Vagina (tissue), 2 donors: Measurements from ENCODE around the gene FLRT2. TPM values are rescaled to one million over a fixed set of nuclear protein-coding genes. Genes with fewer than 3 reads are reported as not detected.

ENCODE experiments used
- DNase-seq, 2 donors: peaks; one replicate each; pipeline ENCODE4 v3.0.0-alpha.2; 2017; ENCODE audit errors: extremely low spot score in 2 of 2
- H3K27ac ChIP-seq: fragments of 200-600 bp; sonication (generic); one replicate; pipeline ENCODE4 v1.5.1; 2019
- H3K27me3 ChIP-seq: fragments of 200-600 bp; sonication (generic); one replicate; pipeline ENCODE4 v1.5.1; 2019
- H3K36me3 ChIP-seq, 2 donors: fragments of 200-600 bp; sonication (generic); one replicate each; pipeline ENCODE4 v1.5.1; 2017 to 2019
- H3K4me1 ChIP-seq: fragments of 200-600 bp; sonication (generic); one replicate; pipeline ENCODE4 v1.5.1; 2019
- H3K4me3 ChIP-seq, 2 donors: fragments of 200-600 bp; sonication (generic); 1 replicate in 1 of 2; 2 replicates in 1 of 2; pipeline ENCODE4 v1.5.1; 2016 to 2019
- H3K9me3 ChIP-seq: fragments of 200-600 bp; sonication (generic); one replicate; pipeline ENCODE4 v1.5.1; 2019
- POLR2A ChIP-seq, 2 donors: fragments of 450-650 bp; IDR thresholded peaks; one replicate each; pipeline ENCODE4 v1.6.1; 2017; ENCODE audit warnings: antibody characterized with exemption in 2 of 2, mild to moderate bottlenecking in 2 of 2, moderate library complexity in 2 of 2
- POLR2AphosphoS5 ChIP-seq, 2 donors: sonication (generic); formaldehyde crosslinking; IDR thresholded peaks; one replicate each; pipeline ENCODE4 v1.9.0; 2017; ENCODE audit warnings: antibody characterized with exemption in 2 of 2, mild to moderate bottlenecking in 2 of 2, low read depth in 1 of 2; ENCODE audit not compliant: insufficient read depth in 1 of 2
- intact Hi-C: fragments of 100-400 bp; cut with DNase I; formaldehyde crosslinking; loops from one replicate; pipeline ENCODE4 v1.15.1; 2023
- total RNA-seq: library from RNA; depleted of rRNA; stranded (reverse); fragments of >200 nt; gene quantifications from one replicate; pipeline ENCODE4 v1.2.3, GENCODE V29; 2016
- TF ChIP-seq, protein P1 (sequence below), 3 experiments: fragments of 450-650 bp in 2 of 3; fragments of 200-600 bp in 1 of 3; sonication (generic) in 1 of 3; IDR thresholded peaks; one replicate each; pipeline ENCODE4 v1.5.1; 2017 to 2019; ENCODE audit warnings: antibody characterized with exemption in 3 of 3, mild to moderate bottlenecking in 2 of 3, moderate library complexity in 2 of 3

FLRT2 gene
- total RNA-seq, 1 donor from 2014 or later: 22.8 TPM

DNA sequence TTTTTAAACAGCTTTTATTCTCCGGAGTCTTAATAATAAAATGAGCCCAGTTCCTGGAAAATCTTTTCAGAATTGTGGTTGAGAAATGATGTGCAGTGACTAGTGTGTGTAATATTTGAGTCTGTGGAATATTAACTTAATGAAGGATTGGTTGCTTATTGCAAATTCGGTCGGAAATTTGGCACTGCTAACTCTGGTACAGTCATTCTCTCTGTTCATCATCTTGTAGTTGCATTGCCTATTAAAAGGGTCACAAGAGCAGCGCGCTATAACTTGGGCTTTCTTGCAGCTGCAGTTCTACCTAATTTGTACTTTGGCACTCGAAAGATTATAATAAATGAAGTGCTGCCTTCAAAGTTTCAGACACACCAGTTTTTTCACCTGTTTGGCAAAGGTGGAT, 146.0 kb downstream of the FLRT2 start:
- no peaks in the 10 kb centered on the region for H3K4me1 ChIP-seq
- H3K36me3 ChIP-seq: no peaks in the 10 kb centered on the region
- no peaks in the 10 kb centered on the region for H3K9me3 ChIP-seq
- no peaks in the 10 kb centered on the region for H3K27me3 ChIP-seq
- TF ChIP-seq, protein P1, sequence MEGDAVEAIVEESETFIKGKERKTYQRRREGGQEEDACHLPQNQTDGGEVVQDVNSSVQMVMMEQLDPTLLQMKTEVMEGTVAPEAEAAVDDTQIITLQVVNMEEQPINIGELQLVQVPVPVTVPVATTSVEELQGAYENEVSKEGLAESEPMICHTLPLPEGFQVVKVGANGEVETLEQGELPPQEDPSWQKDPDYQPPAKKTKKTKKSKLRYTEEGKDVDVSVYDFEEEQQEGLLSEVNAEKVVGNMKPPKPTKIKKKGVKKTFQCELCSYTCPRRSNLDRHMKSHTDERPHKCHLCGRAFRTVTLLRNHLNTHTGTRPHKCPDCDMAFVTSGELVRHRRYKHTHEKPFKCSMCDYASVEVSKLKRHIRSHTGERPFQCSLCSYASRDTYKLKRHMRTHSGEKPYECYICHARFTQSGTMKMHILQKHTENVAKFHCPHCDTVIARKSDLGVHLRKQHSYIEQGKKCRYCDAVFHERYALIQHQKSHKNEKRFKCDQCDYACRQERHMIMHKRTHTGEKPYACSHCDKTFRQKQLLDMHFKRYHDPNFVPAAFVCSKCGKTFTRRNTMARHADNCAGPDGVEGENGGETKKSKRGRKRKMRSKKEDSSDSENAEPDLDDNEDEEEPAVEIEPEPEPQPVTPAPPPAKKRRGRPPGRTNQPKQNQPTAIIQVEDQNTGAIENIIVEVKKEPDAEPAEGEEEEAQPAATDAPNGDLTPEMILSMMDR (IDR thresholded peaks at IDR 0.05): no peak
- TF ChIP-seq POLR2AphosphoS5 (IDR thresholded peaks at IDR 0.05; ENCODE audit: insufficient read depth in 1 of 2, low read depth in 1 of 2) (no peak), POLR2A (IDR thresholded peaks at IDR 0.05) (no peak)
- H3K4me3 ChIP-seq: no peak overlapping the region
- DNase-seq: no peak
- no peak overlapping the region for H3K27ac ChIP-seq
- intact Hi-C loops: no loop called here

DNA sequence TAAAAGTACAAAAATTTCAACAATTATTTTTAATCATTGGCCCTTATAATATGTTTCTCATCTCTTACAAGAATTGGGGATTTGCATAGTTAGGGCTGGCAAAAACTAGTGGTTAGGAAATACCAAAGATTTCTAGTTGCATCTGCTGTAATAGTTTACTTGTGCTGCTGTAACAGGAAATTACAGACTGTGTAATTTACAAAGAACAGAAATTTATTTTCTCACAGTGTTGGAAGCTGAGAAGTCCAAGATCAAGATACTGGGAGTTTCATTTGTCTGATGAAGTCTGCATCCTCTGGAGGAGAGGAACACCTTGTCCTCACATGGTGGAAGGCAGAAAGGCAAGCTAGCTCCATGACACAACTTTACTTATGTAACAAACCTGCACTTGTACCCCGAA, 157.0 kb downstream of the FLRT2 start:
- Histone ChIP-seq H3K9me3 (no peaks in the 10 kb centered on the region), H3K27ac (no peak overlapping the region), H3K4me3 (no peak overlapping the region), H3K4me1 (no peaks in the 10 kb centered on the region), H3K36me3 (no peaks in the 10 kb centered on the region), H3K27me3 (no peaks in the 10 kb centered on the region)
- TF ChIP-seq POLR2AphosphoS5 (IDR thresholded peaks at IDR 0.05; ENCODE audit: insufficient read depth in 1 of 2, low read depth in 1 of 2) (no peak), POLR2A (IDR thresholded peaks at IDR 0.05) (no peak)
- TF ChIP-seq, protein P1 (IDR thresholded peaks at IDR 0.05): no peak
- no peak for DNase-seq
- intact Hi-C loops: no loop called here

- Histone ChIP-seq H3K36me3 (no peaks in the 10 kb centered on the region), H3K27ac (no peak overlapping the region), H3K9me3 (no peaks in the 10 kb centered on the region), H3K4me1 (no peaks in the 10 kb centered on the region), H3K27me3 (no peaks in the 10 kb centered on the region), H3K4me3 (no peak overlapping the region)
- intact Hi-C loops: no loop called here
- no peak for DNase-seq
- TF ChIP-seq POLR2AphosphoS5 (IDR thresholded peaks at IDR 0.05; ENCODE audit: insufficient read depth in 1 of 2, low read depth in 1 of 2) (no peak), POLR2A (IDR thresholded peaks at IDR 0.05) (no peak)
- TF ChIP-seq, protein P1 (IDR thresholded peaks at IDR 0.05): no peak
These were observed 157.5 kb downstream of the FLRT2 start for GRCh38 chr14:85687456-85687855.

- no peaks in the 10 kb centered on the region for H3K27me3 ChIP-seq
- DNase-seq: no peak
- no peaks in the 10 kb centered on the region for H3K4me1 ChIP-seq
- no peaks in the 10 kb centered on the region for H3K36me3 ChIP-seq
- H3K4me3 ChIP-seq: no peak overlapping the region
- no peak for TF ChIP-seq POLR2A (IDR thresholded peaks at IDR 0.05)
- H3K9me3 ChIP-seq: no peaks in the 10 kb centered on the region
- no peak overlapping the region for H3K27ac ChIP-seq
- intact Hi-C loops: no loop called here
These were observed 158.1 kb downstream of the FLRT2 start for GRCh38 chr14:85688006-85688405.

GRCh38 chr14:85695300-85695699, 165.4 kb downstream of the FLRT2 start:
- Histone ChIP-seq H3K4me1 (no peaks in the 10 kb centered on the region), H3K9me3 (no peaks in the 10 kb centered on the region), H3K27me3 (no peaks in the 10 kb centered on the region), H3K27ac (no peak overlapping the region), H3K4me3 (no peak overlapping the region), H3K36me3 (no peaks in the 10 kb centered on the region)
- TF ChIP-seq POLR2A (IDR thresholded peaks at IDR 0.05) (no peak), POLR2AphosphoS5 (IDR thresholded peaks at IDR 0.05; ENCODE audit: insufficient read depth in 1 of 2, low read depth in 1 of 2) (no peak)
- TF ChIP-seq, protein P1 (IDR thresholded peaks at IDR 0.05): no peak
- DNase-seq: no peak
- intact Hi-C loops: no loop called here

- H3K36me3 ChIP-seq: no peaks in the 10 kb centered on the region
- no peak overlapping the region for H3K27ac ChIP-seq
- H3K4me3 ChIP-seq: no peak overlapping the region
- intact Hi-C loops: no loop called here
- TF ChIP-seq, protein P1 (IDR thresholded peaks at IDR 0.05): no peak
- TF ChIP-seq POLR2AphosphoS5 (IDR thresholded peaks at IDR 0.05; ENCODE audit: insufficient read depth in 1 of 2, low read depth in 1 of 2) (no peak), POLR2A (IDR thresholded peaks at IDR 0.05) (no peak)
- DNase-seq: no peak
- H3K9me3 ChIP-seq: no peaks in the 10 kb centered on the region
- H3K27me3 ChIP-seq: no peaks in the 10 kb centered on the region
- H3K4me1 ChIP-seq: no peaks in the 10 kb centered on the region
These were observed 171.2 kb downstream of the FLRT2 start for GRCh38 chr14:85701116-85701515.
